Nephron (organoid): ENCODE measurements around the gene PSMA5.

Experiments used
- H3K27ac Mint-ChIP-seq, 3 experiments: 2 replicates each; pipeline ENCODE4 v1.8.0; 2020; ENCODE audit warnings: mixed read lengths in 3 of 3, mild to moderate bottlenecking in 2 of 3, moderate library complexity in 1 of 3
- H3K27me3 Mint-ChIP-seq: 2 replicates; pipeline ENCODE4 v1.8.0; 2021; ENCODE audit warnings: low read depth, mild to moderate bottlenecking, moderate library complexity, mixed read lengths
- H3K36me3 Mint-ChIP-seq: 2 replicates; pipeline ENCODE4 v1.8.0; 2020; ENCODE audit warnings: low read depth, mixed read lengths
- H3K4me1 Mint-ChIP-seq: 2 replicates; pipeline ENCODE4 v1.8.0; 2020; ENCODE audit warnings: mixed read lengths
- H3K4me3 Mint-ChIP-seq, 3 experiments: 2 replicates each; pipeline ENCODE4 v1.8.0; 2020; ENCODE audit warnings: mild to moderate bottlenecking in 3 of 3, mixed read lengths in 3 of 3, moderate library complexity in 2 of 3
- H3K9me3 Mint-ChIP-seq: 2 replicates; pipeline ENCODE4 v1.8.0; 2020; ENCODE audit warnings: mixed read lengths
- TF ChIP-seq, protein P1 (sequence below), 3 experiments: fragments of 200-600 bp; sonication (generic); IDR thresholded peaks; one replicate each; pipeline ENCODE4 v1.5.0; 2021; ENCODE audit warnings: antibody characterized with exemption in 3 of 3; ENCODE audit not compliant: unreplicated experiment in 3 of 3

PSMA5 gene

DNA sequence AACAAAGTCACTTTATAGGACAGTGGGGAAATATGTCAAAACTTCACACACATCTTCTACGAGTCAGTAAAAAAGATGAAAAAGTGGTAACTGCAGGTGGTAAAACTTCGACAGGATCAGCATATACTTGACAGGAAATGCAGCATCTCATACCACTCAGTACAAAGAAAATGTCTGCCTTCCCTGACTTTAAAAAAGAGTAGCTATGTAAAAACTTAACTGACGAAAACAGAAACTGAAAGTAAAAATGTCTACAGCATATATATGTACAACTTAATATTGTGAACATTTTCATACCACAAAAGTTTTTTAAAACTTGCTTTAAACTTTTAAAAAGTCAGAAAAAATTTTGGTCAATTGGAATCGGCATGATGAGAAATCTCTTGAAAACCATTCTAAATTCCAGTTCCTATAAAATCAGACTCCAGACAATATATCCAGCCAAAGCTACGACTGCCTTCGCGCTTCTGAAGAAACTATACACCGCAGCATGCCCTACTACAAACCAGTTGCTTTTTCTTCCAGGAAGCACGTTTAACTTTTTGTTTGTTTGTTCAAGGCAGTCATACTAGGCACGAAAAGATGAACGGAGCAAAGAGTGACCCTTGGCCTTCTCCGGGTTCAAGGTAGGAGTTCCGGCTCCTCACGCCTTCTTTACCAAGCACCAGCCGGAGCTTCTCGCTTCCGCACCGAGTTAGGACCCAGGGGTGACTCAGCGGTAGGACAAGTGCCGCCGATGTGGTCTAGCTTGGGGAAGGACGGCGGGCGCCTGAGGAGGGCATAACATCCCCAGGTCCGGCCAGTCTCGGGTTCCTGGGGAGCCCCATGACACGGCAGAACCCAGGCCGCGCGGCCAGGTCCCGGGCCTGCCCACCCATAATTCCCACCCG is 612 bp downstream of the PSMA5 start:
- TF ChIP-seq, protein P1, sequence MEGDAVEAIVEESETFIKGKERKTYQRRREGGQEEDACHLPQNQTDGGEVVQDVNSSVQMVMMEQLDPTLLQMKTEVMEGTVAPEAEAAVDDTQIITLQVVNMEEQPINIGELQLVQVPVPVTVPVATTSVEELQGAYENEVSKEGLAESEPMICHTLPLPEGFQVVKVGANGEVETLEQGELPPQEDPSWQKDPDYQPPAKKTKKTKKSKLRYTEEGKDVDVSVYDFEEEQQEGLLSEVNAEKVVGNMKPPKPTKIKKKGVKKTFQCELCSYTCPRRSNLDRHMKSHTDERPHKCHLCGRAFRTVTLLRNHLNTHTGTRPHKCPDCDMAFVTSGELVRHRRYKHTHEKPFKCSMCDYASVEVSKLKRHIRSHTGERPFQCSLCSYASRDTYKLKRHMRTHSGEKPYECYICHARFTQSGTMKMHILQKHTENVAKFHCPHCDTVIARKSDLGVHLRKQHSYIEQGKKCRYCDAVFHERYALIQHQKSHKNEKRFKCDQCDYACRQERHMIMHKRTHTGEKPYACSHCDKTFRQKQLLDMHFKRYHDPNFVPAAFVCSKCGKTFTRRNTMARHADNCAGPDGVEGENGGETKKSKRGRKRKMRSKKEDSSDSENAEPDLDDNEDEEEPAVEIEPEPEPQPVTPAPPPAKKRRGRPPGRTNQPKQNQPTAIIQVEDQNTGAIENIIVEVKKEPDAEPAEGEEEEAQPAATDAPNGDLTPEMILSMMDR (IDR thresholded peaks at IDR 0.05; ENCODE audit: unreplicated experiment in 3 of 3), result no peak
- Mint-ChIP-seq H3K4me1 (peaks cover 28% of the 10 kb centered on the region), H3K27ac (peak overlapping the region; percentile 87 to 97 (median 97)), H3K9me3 (no peaks in the 10 kb centered on the region), H3K27me3 (no peaks in the 10 kb centered on the region), H3K36me3 (peaks cover 14% of the 10 kb centered on the region), H3K4me3 (peak overlapping the region; percentile 97 to 99 (median 99))

DNA sequence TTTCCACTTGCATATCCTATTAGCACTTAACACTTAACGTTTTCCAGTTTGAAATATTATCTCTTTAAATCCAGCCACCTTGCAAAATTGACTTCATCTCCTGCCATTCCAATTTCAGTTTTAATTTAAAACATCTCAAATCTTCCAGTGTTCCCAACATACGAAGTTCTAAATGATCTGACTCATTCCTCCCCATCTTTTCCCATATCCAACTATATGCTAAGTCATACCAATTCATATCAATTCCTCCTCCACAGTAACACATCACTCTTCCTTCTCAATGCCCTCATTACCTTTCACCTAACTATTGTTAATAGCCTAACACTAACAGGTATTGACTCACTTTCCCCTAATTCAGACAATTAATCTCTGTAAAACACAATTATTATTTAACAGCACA is 2.8 kb downstream of the PSMA5 start:
- peaks cover 28% of the 10 kb centered on the region for H3K4me1 Mint-ChIP-seq
- TF ChIP-seq, protein P1 (IDR thresholded peaks at IDR 0.05; ENCODE audit: unreplicated experiment in 3 of 3), result no peak

DNA sequence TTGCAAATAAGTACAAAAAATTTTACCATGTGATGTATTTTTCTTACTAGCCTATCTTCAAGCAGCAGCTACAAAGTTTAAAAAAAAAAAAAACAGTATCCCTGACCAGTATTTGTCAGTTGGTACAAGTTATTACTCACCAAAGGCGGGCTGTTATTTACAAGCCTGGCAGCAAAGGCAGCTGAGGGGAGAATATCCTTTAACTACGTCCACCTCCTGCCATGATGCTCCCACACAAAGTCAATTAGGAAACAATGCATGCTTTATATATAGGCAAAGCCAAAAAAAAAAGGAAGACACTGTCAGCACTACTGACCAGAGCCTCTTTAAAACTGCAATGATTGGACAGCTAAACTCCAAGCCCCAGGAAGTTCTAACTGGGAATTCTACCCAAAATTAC is 13.7 kb downstream of the PSMA5 start:
- TF ChIP-seq, protein P1 (IDR thresholded peaks at IDR 0.05; ENCODE audit: unreplicated experiment in 3 of 3), result no peak
- no peak overlapping the region for H3K27ac Mint-ChIP-seq
- H3K36me3 Mint-ChIP-seq, result peaks cover 82% of the 10 kb centered on the region
- H3K27me3 Mint-ChIP-seq, result no peaks in the 10 kb centered on the region
- no peaks in the 10 kb centered on the region for H3K9me3 Mint-ChIP-seq
- H3K4me1 Mint-ChIP-seq, result no peaks in the 10 kb centered on the region
- no peak overlapping the region for H3K4me3 Mint-ChIP-seq

More for the DNA sequence above, 2.8 kb downstream of the PSMA5 start:
- Mint-ChIP-seq H3K9me3 (no peaks in the 10 kb centered on the region), H3K27me3 (no peaks in the 10 kb centered on the region), H3K36me3 (peaks cover 22% of the 10 kb centered on the region), H3K27ac (no peak overlapping the region), H3K4me3 (peak overlapping the region in 2 of 3 experiments; percentile 7 to 14)

DNA sequence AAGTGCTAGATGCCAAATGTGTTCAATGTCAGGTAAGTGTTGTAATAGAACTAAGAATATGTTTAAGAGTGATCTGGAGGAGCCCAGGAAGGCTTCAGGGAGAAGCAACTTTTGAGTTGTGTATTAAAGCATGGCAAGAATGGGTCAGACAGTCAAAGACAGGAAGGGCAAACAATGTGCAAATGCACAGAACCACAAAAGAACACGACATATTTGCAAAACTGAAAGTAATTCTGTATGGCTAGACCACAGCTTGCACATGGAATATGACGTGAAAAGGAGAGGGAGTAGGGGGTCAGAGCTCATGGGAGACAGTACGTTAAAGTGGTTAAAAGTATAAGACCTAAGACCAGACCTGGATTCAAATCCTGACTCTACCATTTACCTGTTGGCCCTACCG is 21.4 kb downstream of the PSMA5 start:
- Mint-ChIP-seq H3K9me3 (no peaks in the 10 kb centered on the region), H3K36me3 (peaks cover 46% of the 10 kb centered on the region), H3K27ac (no peak overlapping the region), H3K4me3 (no peak overlapping the region), H3K4me1 (no peaks in the 10 kb centered on the region), H3K27me3 (no peaks in the 10 kb centered on the region)
- TF ChIP-seq, protein P1 (IDR thresholded peaks at IDR 0.05; ENCODE audit: unreplicated experiment in 3 of 3), result no peak

DNA sequence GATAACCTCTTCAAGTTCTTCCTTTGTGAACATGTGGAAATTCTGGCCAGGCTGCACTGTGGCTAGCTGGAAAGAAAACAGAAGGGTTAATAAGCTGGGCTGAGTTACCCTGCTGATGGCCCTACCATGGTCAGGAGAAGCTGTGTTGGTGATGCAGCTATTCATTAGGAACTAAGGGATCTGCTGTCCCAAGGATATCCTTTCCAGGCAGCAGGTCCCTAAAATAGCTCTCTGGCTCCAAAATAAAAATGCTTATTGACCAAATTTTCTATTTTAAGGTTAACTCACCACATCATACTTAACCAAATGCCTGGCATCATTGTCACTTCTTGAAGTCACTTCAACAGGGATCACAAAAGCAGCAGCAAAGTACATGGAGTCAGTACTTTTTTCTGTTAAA is 24.2 kb downstream of the PSMA5 start:
- TF ChIP-seq, protein P1 (IDR thresholded peaks at IDR 0.05; ENCODE audit: unreplicated experiment in 3 of 3), result no peak
- H3K9me3 Mint-ChIP-seq, result no peaks in the 10 kb centered on the region
- H3K36me3 Mint-ChIP-seq, result peaks cover 25% of the 10 kb centered on the region
- no peak overlapping the region for H3K27ac Mint-ChIP-seq
- H3K27me3 Mint-ChIP-seq, result no peaks in the 10 kb centered on the region
- H3K4me3 Mint-ChIP-seq, result no peak overlapping the region
- peaks cover 15% of the 10 kb centered on the region for H3K4me1 Mint-ChIP-seq
